ENCODE data around the gene GARS1.
"Not testable (repeated sequence)": the region's sequence is repeated elsewhere in the genome, so short reads cannot be mapped to it uniquely, and the experiment has no call there.

Gene GARS1

DNA sequence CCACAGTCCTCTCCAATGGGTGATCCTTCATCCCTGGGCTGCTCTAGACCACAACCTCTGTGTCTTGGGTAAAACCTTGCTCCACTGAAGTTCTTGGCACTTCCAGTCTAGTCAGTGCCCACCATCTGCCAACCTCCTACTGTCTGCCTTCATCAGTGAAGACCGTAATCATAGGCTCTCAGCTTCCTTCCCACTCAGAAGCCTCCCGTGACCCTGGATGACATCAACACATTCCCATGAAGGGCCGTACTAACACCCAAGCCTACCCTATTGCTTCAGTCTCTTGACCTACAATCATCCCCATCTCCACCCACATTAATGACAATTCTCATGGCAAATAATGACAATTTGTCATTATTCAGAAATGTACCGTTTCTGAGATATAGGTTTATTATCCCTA is 27.6 kb upstream of the GARS1 start:
- in situ Hi-C loops (cut with MboI; ENCODE audit: low pct_unique_long_range_greater_than_20kb, low sequenced_read_pairs), result no loop called here
- DNase-seq, result no peak

- DNase-seq; in situ Hi-C loops (cut with MboI; ENCODE audit: low pct_unique_long_range_greater_than_20kb, low sequenced_read_pairs): not testable (repeated sequence)
Measured at GRCh38 chr7:30570238-30570637, 24.4 kb upstream of the GARS1 start.

- in situ Hi-C loops (cut with MboI; ENCODE audit: low pct_unique_long_range_greater_than_20kb, low sequenced_read_pairs), result no loop called here
- DNase-seq, result no peak
Measured at GRCh38 chr7:30572212-30572841, 22.4 kb upstream of the GARS1 start.

- no peak for DNase-seq
- in situ Hi-C loops (cut with MboI; ENCODE audit: low pct_unique_long_range_greater_than_20kb, low sequenced_read_pairs), result no loop called here
Measured at GRCh38 chr7:30575910-30576309, 18.8 kb upstream of the GARS1 start.

- DNase-seq, result no peak
- in situ Hi-C loops (cut with MboI; ENCODE audit: low pct_unique_long_range_greater_than_20kb, low sequenced_read_pairs), result no loop called here
Measured at GRCh38 chr7:30583181-30583580, 11.5 kb upstream of the GARS1 start.

DNA sequence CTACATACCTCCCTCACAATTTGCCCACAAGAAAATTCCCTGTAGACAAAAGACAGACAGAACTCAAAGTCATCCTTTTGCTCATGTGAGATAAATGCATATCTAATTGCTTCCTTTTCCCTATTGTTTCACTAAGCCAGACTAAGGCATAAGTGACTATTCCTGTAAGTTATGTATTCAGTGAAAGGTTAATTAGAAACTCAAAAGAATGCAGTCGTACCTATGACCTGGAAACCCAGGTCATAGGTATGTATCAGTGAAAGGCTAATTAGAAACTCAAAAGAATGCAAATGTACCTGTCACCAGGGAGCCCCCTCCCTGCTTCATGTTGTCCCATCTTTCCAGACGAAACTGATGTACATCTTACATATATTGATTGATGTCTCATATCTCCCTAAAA is 10.3 kb upstream of the GARS1 start:
- DNase-seq, result no peak
- in situ Hi-C loops (cut with MboI; ENCODE audit: low pct_unique_long_range_greater_than_20kb, low sequenced_read_pairs), result no loop called here

DNA sequence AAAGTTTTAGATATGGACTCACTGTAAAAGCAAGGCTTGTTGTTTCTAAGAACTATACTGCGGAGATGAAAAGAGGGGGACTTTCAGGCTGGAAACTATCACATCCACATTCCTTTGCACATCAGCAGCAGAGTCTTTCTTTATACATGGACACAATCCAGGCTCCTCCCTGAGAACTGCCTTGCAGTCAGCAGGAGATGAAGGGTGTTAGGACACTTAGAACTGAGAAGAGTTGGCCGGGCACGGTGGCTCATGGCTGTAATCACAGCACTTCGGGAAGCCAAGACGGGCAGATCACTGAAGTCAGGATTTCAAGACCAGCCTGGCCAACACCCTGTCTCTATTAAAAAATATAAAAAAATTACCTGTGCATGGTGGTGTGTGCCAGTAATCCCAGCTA is 9.7 kb upstream of the GARS1 start:
- in situ Hi-C loops (cut with MboI; ENCODE audit: low pct_unique_long_range_greater_than_20kb, low sequenced_read_pairs), result no loop called here

DNA sequence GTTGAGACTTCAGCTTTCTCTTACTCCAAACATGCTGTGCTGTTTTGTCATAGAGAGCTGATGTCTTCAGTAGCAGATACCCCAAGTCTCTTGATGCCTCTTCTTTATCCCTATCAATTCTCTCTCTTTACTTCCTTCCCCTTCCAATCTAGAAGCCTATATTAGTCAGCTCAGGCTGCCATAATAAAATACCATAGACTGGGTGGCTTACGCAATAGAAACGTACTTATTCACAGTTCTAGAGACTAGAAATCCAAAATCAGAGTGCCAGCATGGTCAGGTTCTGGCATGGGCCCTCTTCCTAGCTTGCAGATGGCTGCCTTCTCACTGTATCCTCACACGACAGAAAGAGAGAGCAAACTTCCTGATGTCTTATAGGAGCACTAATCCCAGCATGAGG is 9.0 kb upstream of the GARS1 start:
- DNase-seq, result no peak
- in situ Hi-C loops (cut with MboI; ENCODE audit: low pct_unique_long_range_greater_than_20kb, low sequenced_read_pairs), result no loop called here

More for the DNA sequence above, 9.7 kb upstream of the GARS1 start:
- no peak for DNase-seq

GRCh38 chr7:30587547-30587946 is 7.1 kb upstream of the GARS1 start:
- DNase-seq; in situ Hi-C loops (cut with MboI; ENCODE audit: low pct_unique_long_range_greater_than_20kb, low sequenced_read_pairs): not testable (repeated sequence)

GRCh38 chr7:30589111-30589510 is 5.6 kb upstream of the GARS1 start:
- in situ Hi-C loops (cut with MboI; ENCODE audit: low pct_unique_long_range_greater_than_20kb, low sequenced_read_pairs), result no loop called here
- DNase-seq, result no peak

DNA sequence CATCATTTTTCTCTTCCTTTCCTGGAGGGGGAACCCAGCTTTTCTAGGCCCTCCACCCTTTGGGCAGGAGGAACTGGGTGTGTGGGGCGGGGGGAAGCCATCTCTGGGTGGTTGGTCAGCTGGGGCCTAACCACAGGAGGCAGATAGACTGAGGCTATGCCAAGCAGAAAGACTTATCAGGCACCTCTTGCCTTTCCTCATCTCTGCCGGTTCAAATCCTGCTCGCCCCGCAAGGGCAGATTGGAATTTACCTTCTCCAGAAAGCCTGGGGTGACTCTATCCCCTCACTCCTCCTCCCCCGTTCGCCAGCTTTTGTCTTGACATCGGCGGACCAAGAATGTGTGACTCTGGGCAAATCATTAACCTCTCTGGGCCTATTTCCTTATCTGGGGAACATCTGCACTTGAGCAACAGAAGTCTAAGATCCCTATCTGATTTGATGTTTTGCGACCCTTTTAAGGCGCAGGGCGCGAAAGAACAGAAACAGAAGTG is 584 bp upstream of the GARS1 start:
- in situ Hi-C loops (cut with MboI; ENCODE audit: low pct_unique_long_range_greater_than_20kb, low sequenced_read_pairs), result no loop called here
- peak; percentile 67 for DNase-seq

GRCh38 chr7:30595436-30596013 is 847 bp downstream of the GARS1 start:
- DNase-seq, result peak; percentile 49

GRCh38 chr7:30596014-30596641 is 1.4 kb downstream of the GARS1 start:
- in situ Hi-C loops (cut with MboI; ENCODE audit: low pct_unique_long_range_greater_than_20kb, low sequenced_read_pairs), result no loop called here

More at GRCh38 chr7:30595436-30596013, 847 bp downstream of the GARS1 start:
- in situ Hi-C loops (cut with MboI; ENCODE audit: low pct_unique_long_range_greater_than_20kb, low sequenced_read_pairs), result no loop called here

DNA sequence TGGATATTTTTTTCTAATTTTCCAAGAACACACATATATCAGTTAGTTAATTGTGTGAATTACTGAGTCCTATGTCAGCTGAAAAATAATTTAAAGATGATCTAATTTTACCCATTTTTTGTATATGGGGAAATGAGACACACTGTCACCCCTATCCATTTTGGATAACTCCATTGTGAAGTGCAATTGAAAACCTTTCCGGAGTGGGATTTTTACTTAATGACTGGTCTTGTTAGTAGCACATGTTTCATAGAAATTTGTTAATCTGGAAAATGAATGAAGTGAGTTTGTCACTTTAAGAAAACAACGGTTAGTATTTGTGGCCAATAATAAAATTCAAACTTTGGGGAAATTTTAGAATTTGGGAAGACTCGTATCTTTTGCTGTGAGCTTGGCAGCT is 2.0 kb downstream of the GARS1 start:
- in situ Hi-C loops (cut with MboI; ENCODE audit: low pct_unique_long_range_greater_than_20kb, low sequenced_read_pairs), result no loop called here
- DNase-seq, result peak; percentile 11

More at GRCh38 chr7:30596014-30596641, 1.4 kb downstream of the GARS1 start:
- DNase-seq, result peak; percentile 47

- DNase-seq, result no peak
- in situ Hi-C loops (cut with MboI; ENCODE audit: low pct_unique_long_range_greater_than_20kb, low sequenced_read_pairs), result no loop called here
Measured at GRCh38 chr7:30598121-30598876, 3.6 kb downstream of the GARS1 start.

GRCh38 chr7:30604901-30605300 is 10.2 kb downstream of the GARS1 start:
- in situ Hi-C loops (cut with MboI; ENCODE audit: low pct_unique_long_range_greater_than_20kb, low sequenced_read_pairs), result no loop called here
- DNase-seq, result no peak

DNA sequence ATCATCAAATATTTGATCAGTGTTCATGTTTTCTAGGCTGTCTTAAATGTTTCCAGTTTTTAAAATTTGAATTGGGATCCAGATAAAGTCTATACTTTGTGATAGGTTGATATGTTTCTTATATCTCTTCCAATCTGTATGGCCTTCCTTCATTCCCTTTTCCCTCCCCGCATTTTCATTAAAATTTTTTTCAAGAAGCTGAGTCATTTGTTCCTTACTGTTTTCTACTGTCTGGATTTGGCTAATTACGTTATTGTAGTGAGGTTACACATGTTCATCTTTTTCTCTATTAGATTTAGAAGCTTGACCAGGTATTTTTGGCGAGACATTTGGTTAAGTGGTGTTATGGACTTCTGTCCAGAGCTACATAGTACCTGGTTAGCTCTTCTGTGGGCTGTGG is 11.2 kb downstream of the GARS1 start:
- DNase-seq, result no peak
- in situ Hi-C loops (cut with MboI; ENCODE audit: low pct_unique_long_range_greater_than_20kb, low sequenced_read_pairs), result no loop called here

DNA sequence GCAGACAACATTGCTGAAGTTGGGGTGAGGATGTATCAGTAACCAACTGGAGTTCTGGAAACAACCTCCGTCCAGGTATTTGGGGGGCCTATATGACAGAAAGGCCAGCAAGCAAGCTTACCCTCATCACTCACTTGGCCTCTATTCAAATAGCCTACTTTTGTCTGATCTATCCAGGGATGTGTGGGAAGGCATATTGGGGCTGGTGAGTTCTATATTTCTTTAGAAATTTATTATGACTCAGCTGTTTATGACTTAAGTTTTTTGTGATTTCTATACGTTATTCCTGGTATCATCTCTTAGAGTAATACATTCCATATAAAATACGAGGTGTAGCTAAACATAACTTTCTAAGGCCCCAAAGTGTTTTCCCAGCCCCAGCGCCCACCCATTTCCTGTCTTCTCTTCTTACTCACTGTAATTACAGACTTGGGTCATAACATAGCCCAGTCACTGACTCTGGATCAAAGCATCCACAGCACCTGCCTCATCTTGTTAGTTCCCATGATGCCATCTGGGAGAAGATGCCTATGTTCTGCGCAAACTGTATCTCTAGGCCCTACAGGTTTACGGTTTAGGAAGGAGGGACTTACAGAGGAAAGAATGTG is 18.1 kb downstream of the GARS1 start:
- in situ Hi-C loops (cut with MboI; ENCODE audit: low pct_unique_long_range_greater_than_20kb, low sequenced_read_pairs), result no loop called here
- DNase-seq, result no peak

Measured in KBM-7 (cell line).